Measurements from ENCODE around the gene TENM4.

GRCh38 chr11:79415912-79416311 is 24.9 kb downstream of the TENM4 start:
- TF ChIP-seq EZH2 (IDR thresholded peaks at IDR 0.05) (no peak), FOXP2 (optimal IDR thresholded peaks at IDR 0.05; ENCODE audit: control extremely low read depth, extremely low read length, insufficient read depth) (no peak)
